NCI-H1105 treated with DMSO at 0.1 percent for 48 hours (cell line): ENCODE results near the gene TMPRSS11A.
A peak's percentile ranks its signal among the peaks of the same experiment; 100 is the strongest.

ENCODE experiments used
- DNase-seq: peaks from one replicate; lab custom pipeline; 2025; lab: John Stamatoyannopoulos, UW

Gene TMPRSS11A

DNA sequence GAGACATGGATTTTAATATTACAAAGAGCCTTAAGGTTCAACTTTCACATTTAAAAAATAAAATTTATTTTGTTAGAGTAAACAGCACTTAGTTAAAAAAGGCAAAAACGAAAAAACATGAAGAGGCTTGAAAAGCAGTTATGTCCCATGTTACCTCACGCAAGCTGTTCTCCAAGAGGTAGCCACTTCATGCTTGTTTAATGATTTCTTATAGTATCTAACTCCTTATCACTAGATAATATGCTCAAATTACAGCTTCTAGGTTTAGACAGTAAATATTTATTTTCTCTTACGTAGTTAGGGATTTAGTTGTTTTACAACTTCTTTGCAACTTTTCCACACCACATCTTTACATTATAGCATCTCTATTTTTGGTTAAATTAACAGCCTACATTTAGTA, 51.7 kb downstream of the TMPRSS11A start:
- DNase-seq: no peak

DNA sequence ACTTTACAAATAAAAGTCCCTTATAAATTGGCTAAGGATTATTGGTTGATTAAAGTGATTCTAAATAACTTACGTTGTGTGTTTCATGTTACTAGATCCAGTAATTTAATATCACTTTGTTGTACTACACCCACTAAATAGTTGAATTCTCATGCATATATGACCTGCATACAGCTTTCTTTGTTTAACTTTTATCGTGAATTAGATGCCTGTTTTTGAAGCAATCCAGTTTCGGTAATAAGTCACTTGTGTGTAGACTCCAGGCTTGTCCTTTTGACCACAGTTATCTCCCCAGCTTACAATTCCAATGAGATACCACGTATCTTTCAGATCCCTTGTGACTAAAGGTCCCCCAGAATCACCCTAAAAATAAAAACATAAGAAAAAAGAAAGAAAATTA, 52.2 kb downstream of the TMPRSS11A start:
- DNase-seq: no peak

DNA sequence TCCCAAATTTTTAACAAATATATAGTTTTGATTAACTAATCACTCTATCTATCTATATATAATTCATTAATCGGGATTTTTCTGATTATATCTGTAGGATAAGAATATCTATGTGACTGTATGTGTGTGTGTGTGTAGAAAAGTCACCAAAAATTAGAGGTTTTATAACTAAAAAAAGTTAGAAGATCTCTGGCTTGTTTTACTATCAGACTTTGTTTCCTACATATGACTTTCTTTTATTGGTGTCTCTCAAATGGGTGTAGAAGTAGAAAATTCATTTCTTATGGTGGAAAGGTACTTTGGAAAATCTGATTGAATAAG, 52.7 kb downstream of the TMPRSS11A start:
- no peak for DNase-seq

DNA sequence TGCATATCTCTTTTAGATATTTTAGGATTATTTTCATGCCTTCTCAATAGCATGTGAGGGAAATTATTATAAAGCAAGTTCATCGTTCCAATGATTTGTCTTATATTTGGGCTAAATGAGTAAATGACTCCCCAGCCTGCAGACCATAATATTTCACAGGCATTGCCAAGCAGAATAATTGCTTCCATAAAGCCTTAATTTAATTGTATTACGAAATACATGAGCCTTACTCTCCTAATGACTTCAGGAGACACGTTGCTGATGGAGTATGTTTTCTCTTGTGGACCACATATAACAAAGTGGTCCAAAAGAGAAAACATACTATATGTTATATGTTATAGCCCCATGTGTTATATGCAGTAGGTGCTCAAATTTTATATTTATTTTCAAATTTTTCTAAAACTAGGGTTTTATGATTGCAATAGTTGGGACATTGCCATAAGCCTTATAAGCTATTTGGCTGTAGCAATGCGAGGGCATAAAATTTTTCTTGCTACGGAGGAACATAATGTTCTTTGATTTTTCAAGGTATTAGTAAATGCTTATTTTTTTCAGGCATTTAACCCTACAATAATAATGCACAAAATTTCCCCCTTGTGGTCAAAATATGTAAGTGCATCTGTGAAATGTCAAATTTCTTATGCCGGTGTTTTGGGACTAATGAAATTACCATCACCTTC, 53.2 kb downstream of the TMPRSS11A start:
- DNase-seq: no peak

DNA sequence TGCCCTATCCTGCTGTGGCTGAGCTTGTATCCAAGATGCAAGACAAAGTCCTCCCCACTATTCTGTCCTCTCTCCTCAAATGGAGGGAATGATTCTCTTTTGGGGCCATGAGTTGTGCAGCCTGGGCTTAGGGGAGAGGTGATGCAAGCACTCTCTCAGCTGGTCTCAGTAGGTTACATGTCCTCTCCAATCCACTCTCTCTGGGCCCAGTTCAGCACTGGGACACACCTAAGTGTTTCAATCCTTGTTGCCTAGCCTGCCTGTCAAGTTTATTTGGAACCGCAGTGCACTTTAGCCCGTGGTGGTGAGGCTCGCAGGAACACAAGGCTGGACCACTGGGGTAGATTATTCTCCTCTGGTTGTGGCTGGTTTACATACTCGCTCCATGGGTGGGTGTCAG, 55.6 kb downstream of the TMPRSS11A start:
- no peak for DNase-seq

DNA sequence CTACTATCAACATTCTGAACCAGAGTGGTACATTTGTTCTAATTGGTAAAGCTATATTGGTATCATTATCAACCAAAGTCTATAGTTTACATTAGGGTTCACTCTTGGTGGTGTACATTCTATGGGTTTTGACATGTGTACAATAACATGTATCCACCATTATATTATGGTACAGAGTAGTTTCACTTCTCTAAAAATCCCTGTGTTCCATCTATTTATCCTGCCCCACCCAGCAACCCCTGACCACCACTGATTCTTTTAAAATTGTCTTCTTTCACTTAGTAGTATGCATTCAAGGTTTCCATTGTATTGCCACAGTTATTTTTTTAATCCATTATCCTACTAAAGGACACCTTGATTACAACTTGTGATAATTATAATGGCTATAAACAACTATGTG, 64.2 kb downstream of the TMPRSS11A start:
- no peak for DNase-seq

DNA sequence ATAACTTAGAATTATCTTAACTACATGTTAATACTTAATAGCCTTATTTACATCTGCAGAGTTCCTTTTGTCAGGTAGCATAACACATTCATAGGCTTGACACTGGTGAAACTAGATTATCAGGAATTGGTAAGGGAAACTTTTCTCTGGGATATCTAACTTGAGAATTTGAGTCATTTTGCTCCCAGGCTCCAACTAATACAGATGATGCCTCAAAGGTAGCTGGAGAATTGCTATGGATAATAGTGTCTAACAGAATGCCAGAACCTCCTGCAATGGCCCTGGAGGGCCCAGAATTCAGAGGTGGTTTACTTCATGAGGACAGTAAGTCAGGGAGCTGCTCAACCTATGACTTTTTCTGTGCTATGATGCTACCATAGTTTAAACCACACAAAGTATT, 65.6 kb downstream of the TMPRSS11A start:
- DNase-seq: no peak

DNA sequence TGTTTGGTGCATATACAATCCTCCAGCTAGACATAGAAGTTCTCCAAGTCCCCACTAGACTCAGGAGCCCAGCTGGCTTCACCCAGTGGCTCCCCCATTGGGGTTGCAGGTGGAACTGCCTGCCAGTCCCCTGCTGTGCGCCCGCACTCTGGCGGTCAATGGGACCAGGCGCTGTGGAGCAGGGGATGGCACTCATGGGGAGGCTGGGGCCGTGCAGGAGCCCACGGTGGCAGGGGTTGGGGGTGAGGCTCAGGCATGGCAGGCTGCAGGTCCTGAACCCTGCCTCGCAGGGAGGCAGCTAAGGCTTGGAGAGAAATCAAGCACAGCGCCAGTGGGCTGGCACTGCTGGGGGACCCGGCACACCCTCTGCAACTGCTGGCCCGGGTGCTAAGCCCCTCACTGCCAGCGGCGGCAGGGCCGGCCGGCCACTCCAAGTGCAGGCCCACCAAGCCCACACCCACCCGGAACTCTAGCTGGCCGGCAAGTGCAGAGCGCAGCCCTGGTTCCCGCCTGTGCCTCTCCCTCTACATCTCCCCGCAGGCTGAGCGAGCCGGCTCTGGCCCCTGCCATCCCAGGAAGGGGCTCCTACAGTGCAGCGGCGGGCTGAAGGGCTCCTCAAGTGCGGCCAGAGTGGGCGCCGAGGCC, 66.8 kb downstream of the TMPRSS11A start:
- no peak for DNase-seq

DNA sequence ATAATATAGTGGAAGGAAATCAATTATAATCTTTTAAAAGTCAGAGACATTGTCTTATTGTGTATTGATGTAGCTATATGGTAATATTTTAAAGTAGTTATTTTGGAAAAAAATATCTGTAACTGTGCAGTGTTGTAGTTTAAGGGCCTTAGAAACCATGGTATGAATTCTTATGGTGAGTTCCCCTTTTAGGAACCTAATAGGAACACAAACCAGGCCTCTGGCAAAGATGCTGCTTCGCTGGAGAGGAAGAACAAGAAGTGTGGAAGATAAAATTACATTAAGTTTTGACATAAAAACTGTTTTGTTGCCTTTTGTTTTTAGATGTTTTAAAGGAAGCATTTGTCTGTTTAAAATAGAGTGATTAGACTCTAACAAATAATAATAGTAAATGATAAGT, 68.6 kb downstream of the TMPRSS11A start:
- no peak for DNase-seq

DNA sequence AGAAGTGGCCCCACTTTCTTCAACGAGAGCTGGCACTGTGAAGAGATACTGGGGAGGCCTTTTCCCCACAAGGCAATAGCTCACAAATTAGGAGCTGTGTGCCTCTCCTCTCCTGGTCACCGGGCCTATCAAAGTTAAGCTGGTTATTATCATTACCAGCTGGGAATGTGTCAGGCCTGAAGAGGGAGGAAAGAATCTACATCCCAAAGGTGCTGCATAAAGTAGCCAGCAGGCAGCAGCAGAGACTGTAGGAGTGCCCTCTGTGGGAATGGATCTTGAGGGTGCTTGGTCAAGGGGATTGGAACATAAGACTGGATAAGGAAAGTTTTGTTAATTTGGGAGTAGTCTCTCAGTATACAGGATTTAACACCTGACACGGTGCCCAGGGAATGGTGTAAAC, 70.4 kb downstream of the TMPRSS11A start:
- DNase-seq: no peak

DNA sequence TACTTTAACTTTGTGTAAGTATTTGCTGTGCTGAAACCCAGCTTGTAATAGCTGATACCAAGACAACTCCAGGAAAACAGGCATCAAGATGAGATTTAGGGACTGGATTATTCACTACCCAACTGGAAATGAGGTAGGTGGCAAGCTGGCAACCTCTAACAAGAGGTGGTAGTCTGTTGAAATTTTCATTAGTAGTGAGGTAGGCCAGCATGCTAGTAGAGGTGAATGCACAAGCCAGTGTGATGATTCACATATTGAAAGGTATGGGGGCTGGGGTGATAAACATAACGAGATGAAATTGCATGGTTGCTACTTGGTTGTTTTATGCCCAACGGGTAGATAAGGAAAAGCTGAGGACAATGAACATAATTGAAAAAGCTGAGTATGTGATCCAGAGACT, 71.0 kb downstream of the TMPRSS11A start:
- DNase-seq: no peak

DNA sequence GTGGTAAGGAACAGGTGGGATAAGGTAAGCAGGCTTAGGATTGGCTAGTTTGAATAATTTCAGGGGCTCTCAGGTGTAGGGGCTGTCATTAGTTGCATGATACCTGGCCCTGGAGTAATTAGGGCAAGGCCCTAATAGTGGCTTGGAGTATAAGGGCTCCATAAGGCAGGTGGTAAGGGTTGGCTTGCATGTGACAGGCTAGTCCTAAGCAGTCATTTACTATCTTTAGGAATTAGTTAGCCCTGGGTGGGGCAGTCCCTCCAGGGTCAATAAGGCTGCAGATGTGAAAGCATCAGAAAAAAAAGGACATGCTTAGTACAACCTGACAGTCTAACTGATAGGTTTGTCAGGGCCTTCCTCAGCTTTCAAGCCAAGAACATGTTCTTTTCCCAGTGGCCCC, 71.6 kb downstream of the TMPRSS11A start:
- DNase-seq: no peak

DNA sequence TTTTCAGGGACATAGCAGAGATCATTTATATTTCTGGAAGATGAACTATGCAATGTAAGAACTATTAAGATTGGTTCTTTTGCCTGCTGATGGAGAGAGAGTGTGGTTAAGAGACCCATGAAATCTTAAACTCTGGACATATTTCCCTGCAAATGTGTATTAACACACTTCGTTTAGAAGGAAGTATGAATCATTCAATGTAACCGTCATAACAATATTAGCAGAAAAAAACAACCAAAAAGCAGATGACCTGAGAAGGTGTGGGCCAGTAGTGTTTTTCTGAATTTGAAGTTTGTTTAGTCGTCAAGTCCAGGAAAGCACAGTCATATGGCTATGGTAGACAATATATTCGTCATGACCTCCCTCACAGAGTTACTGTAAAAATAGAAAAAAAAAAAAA, 77.0 kb downstream of the TMPRSS11A start:
- no peak for DNase-seq

DNA sequence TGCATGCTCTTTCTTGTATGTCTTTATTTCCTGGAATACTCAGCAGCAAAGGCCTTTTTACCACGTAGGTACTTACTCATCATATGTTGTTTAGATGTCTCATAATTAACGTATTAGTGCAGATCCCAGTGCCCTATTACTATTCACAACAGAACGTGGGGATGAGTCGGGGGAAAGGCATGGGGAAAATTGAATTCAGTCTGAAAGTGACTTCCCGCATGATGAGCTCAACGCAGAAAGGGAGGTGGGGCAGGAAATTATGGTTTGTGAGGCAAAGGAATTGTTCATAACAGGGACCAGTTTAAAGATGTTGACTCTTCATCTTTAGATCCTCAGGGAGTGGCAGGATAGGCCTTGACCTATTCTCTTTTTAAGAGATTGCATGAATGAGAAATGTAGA, 77.5 kb downstream of the TMPRSS11A start:
- no peak for DNase-seq

DNA sequence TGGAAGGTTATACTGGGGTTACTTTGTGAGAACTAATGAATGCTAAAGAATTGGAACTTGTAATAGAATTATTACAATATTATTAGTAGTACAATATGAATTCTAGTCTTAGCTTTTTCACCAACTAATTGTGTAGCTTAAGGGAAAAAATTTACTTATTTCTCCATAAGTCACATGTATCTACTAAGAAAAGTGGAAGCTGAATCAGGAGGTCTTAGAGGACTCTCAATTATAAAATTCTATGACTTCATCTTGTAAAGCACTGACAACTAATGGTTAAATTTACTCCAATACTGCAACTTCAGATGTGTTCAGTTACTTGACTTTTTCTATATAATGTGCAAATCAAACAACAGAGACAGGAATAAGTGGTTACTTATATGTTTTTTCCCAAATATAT, 78.6 kb downstream of the TMPRSS11A start:
- no peak for DNase-seq

DNA sequence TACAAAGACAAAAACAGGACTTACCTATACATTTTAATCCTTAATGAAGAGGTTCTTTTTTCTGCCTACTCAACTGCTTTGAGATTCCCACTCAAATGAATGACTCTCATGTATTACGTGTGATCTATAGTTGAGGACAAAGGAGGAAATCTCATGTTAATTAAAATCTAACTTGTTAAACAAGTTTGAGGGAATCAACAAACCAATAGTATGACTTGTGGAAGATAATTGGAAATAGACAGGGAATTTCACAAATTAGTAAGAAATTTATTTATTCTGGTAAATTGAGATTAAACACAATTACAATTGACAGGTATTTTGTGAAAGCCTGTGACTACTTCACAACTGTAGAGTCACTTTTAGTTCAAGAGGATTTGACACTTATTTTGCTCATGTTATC, 79.4 kb downstream of the TMPRSS11A start, which contains the start of gene TMPRSS11D:
TSS of gene TMPRSS11D (minus strand) at position 101 of the 400 bp plus-strand sequence. CDS start at position 32, 69 bp downstream.
- no peak for DNase-seq

DNA sequence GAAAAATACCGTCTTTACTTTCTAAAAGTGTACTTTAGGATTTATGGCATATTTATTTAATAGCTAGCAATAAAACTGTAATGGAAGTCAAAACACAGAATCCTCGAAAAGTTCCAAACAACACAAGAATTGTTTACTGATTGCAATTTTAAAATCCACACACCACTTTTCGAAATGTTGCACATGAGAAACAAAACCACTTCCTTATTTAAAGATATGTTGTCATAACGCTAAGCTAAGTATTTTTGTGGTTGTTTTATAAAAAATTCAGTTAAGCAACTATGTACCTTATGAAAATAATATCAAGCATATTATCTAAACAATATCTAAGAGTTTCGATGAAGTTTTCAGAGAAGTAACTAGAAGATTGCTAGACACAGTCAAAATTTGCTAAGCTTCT, 79.8 kb downstream of the TMPRSS11A start:
- DNase-seq: no peak

DNA sequence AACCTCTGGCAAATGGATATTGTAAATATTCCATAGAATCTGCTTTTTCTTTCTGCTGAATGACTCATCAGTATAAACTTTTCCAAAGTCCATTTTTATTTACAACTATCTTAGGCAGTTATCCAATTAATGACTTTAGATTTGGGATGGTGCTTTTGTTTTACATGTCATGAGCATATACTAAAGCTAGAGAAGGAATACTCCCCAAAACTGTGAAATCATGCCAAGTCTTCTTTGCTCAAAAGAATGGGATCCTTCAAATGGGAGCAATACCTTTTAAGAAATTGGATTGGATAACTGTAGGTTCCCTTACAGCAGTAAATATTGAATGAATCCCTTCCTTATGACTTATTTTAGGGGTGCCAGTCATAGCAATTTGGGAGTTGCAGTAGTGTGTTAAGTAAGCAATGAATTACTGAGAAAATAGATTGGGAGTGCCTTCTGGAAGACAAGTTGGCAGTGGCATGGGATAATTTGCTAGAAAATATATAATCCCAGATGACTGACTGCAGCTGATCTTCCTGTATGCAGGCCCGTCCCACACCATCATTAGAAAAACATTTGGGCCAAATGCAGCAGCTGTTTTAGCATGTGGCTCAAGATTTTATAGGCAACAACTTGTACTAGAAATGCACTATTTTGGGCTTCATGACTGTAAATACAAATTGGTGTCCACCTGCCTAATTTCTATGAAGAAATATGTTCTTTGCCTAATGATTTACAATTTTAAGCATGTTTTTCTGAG, 82.3 kb downstream of the TMPRSS11A start:
- no peak for DNase-seq

DNA sequence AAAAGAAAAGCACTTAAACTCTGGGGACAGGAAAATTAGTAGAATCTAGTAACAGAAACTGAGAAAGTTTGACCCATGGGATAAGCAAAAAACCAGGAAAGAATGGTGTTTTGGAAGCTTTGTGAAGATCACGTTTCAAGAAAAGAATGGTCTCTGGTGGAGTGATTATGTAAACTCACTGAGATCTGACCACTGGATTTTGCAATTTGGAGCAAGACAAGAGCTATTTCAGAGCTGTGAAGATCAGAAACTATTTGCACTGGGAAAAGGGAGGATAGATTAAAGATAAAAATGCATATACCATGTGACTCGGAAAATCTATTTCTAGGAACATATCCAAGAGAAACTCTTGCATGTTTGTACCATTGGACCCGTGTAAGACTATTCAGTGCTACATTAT, 83.8 kb downstream of the TMPRSS11A start:
- no peak for DNase-seq

DNA sequence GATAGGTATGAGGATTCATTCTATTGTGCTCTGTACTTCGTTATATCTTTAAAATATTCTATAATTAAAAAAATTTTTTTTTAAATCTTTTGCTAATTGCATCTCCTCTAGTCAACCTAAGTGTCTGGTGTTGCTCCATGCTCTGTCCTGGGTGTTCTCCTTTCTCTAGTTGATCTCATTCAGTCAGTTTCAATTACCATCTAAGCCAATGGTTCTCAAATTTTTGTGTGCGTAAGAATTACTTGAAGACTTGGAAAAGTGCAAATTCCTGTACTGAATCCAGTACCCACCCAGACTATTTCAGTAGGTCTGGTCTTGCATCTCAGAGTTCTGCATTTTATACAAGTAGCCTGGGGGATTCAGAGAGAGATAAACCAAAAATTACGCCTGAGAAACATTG, 86.2 kb downstream of the TMPRSS11A start:
- no peak for DNase-seq

DNA sequence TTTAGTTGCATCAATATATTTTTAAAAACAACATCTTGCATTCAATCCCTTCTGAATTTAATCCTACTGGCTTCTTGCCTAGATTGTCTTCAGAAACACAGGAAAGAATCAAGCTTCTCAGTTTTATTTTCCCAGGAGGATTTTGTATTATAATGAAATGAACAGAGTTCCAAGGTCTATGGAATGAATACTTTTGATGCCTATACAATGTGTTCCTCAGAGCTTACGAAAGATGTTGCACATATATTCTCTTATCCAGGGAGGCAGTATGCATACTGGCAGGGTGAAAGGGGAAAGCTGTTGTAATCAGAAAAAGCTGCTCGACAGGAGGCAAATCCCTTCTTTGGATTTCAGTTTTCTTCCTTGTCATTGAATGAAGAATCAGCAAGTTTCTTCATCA, 88.3 kb downstream of the TMPRSS11A start:
- no peak for DNase-seq

DNA sequence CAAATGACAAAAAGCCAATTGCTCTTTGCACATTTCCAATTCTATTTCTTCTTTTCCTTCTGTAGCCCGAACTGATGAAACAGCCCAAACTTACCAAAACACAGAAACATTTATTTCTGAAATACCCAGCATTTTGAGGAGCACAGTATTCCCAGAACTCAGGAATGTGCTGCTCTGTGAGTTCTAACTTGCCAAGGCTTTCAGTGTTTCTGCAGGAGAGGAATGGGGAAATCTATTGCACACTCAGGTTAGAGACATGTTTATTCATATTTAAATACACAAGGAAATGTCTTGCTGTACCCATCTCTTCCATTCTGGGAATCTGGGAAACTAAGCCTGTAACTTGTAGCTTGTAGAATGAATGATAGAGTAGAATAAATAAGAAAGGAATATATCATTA, 90.2 kb downstream of the TMPRSS11A start:
- no peak for DNase-seq

DNA sequence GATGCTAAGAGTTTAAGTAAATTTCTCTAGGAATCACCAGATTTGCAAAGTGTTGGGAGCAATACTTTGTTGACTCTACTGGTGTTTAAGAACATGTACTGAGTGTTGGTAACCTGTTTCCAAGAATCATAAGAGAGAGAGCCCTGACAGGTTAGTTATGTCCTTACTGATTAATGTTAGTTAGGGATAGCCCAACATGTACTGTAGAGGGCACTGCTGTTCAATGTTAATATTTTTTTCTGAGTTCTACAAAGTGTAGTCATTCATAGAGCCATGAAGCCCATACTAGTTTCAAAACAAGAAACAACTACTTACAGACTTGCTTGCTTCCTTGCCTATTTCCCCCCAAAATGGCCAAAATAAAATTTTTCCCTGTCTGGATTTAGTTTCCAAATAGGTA, 91.4 kb downstream of the TMPRSS11A start:
- peak; percentile 34 for DNase-seq
